Neural cell (in vitro differentiated cells): ENCODE data around the gene LRMDA.

Experiments
- SMC3 ChIP-seq: fragments of 450-650 bp; conservative IDR thresholded peaks from 2 replicates; pipeline ENCODE4 v1.6.1; 2014; ENCODE audit warnings: antibody characterized with exemption, mild to moderate bottlenecking, moderate library complexity; ENCODE audit not compliant: poor library complexity
- TAF1 ChIP-seq: IDR thresholded peaks from 2 replicates; pipeline ENCODE4 v1.6.1; 2012; ENCODE audit warnings: low read depth
- TF ChIP-seq, protein P1 (sequence below): IDR thresholded peaks from 2 replicates; pipeline ENCODE4 v1.6.1; 2012; ENCODE audit warnings: borderline replicate concordance
- TF ChIP-seq, protein P2 (sequence below): fragments of 450-650 bp; IDR thresholded peaks from 2 replicates; pipeline ENCODE4 v1.5.1; 2014; ENCODE audit warnings: antibody characterized with exemption, mild to moderate bottlenecking, moderate library complexity; ENCODE audit not compliant: poor library complexity, severe bottlenecking

DNA sequence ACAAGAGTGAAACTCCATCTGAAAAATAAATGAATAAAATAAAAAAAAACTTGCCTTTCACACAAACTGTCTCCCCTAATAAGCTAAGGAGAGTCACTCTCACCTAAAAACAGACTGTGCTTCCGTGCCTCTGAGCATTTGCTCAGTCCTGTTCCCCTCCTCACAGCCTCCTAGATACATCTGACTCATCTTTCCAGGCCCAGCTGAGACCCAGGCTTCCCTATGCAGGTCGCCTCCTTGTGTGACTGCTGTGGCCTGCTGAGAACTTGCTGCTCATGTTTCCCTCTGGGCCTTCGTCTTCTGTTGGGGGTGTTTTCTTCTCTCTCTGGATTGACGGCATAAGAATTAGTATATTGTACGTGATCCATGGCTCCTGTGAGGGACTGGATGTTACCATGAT, 777.7 kb downstream of the LRMDA start:
- TF ChIP-seq, protein P1, sequence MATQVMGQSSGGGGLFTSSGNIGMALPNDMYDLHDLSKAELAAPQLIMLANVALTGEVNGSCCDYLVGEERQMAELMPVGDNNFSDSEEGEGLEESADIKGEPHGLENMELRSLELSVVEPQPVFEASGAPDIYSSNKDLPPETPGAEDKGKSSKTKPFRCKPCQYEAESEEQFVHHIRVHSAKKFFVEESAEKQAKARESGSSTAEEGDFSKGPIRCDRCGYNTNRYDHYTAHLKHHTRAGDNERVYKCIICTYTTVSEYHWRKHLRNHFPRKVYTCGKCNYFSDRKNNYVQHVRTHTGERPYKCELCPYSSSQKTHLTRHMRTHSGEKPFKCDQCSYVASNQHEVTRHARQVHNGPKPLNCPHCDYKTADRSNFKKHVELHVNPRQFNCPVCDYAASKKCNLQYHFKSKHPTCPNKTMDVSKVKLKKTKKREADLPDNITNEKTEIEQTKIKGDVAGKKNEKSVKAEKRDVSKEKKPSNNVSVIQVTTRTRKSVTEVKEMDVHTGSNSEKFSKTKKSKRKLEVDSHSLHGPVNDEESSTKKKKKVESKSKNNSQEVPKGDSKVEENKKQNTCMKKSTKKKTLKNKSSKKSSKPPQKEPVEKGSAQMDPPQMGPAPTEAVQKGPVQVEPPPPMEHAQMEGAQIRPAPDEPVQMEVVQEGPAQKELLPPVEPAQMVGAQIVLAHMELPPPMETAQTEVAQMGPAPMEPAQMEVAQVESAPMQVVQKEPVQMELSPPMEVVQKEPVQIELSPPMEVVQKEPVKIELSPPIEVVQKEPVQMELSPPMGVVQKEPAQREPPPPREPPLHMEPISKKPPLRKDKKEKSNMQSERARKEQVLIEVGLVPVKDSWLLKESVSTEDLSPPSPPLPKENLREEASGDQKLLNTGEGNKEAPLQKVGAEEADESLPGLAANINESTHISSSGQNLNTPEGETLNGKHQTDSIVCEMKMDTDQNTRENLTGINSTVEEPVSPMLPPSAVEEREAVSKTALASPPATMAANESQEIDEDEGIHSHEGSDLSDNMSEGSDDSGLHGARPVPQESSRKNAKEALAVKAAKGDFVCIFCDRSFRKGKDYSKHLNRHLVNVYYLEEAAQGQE, result no peak
- TF ChIP-seq, protein P2, sequence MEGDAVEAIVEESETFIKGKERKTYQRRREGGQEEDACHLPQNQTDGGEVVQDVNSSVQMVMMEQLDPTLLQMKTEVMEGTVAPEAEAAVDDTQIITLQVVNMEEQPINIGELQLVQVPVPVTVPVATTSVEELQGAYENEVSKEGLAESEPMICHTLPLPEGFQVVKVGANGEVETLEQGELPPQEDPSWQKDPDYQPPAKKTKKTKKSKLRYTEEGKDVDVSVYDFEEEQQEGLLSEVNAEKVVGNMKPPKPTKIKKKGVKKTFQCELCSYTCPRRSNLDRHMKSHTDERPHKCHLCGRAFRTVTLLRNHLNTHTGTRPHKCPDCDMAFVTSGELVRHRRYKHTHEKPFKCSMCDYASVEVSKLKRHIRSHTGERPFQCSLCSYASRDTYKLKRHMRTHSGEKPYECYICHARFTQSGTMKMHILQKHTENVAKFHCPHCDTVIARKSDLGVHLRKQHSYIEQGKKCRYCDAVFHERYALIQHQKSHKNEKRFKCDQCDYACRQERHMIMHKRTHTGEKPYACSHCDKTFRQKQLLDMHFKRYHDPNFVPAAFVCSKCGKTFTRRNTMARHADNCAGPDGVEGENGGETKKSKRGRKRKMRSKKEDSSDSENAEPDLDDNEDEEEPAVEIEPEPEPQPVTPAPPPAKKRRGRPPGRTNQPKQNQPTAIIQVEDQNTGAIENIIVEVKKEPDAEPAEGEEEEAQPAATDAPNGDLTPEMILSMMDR, result no peak
- TF ChIP-seq SMC3 (no peak), TAF1 (no peak)
